A549 (cell line): ENCODE results near the gene TSPYL1. TPM values are rescaled to one million over a fixed set of nuclear protein-coding genes. Genes with fewer than 3 reads are reported as not detected.

Experiments used
- ATAC-seq, 2 experiments: fragments of 200-7000 bp in 1 of 2; fragments of >200 bp in 1 of 2; cut with Nextera tagmentation in 1 of 2; cut with Tn5 transposase in 1 of 2; 3 replicates each; pipeline versions ENCODE4 v1.8.0 to v1.9.1; 2018 to 2020; ENCODE audit warnings: mild to moderate bottlenecking in 1 of 2, moderate library complexity in 1 of 2
- CTCF ChIA-PET: fragments of 300-600 bp; sonication (Branson Sonifier 250); formaldehyde crosslinking; extraction: SDS; loops from one replicate; lab custom pipeline; 2021; ENCODE audit warnings: antibody characterized with exemption, inconsistent platforms; lab: Yijun Ruan, JAX
- POLR2A ChIA-PET: fragments of 350-600 bp; formaldehyde crosslinking; extraction: SDS; loops from one replicate; lab custom pipeline; 2021; ENCODE audit warnings: antibody characterized with exemption, inconsistent platforms; lab: Yijun Ruan, JAX
- DNase-seq, 2 experiments: peaks; one replicate each; pipeline versions ENCODE4 v3.0.0 to v3.0.0-alpha.2; 2011 to 2016; ENCODE audit warnings: low read depth in 1 of 2, low spot score in 1 of 2
- FAIRE-seq: peaks from 2 replicates; lab custom pipeline; 2011; peaks lifted over from hg19 to GRCh38; lab: Jason Lieb, UNC
- H3K27ac ChIP-seq, 2 experiments: fragments of >200 bp; sonication (Bioruptor Twin); formaldehyde crosslinking; 3 replicates each; pipeline ENCODE4 v1.5.1; 2016 to 2017
- H3K4me1 ChIP-seq: fragments of >200 bp; sonication (Bioruptor Twin); formaldehyde crosslinking; 3 replicates; pipeline ENCODE4 v1.6.1; 2016
- H3K4me2 ChIP-seq: fragments of >200 bp; sonication (Bioruptor Twin); formaldehyde crosslinking; 3 replicates; pipeline ENCODE4 v1.6.1; 2016
- H3K4me3 ChIP-seq: fragments of >200 bp; sonication (Bioruptor Twin); formaldehyde crosslinking; 3 replicates; pipeline ENCODE4 v1.5.1; 2016
- H3K9me3 ChIP-seq: fragments of >200 bp; sonication (Bioruptor Twin); formaldehyde crosslinking; 3 replicates; pipeline ENCODE4 v1.6.1; 2016
- CBX2 ChIP-seq: fragments of 200-600 bp; sonication (generic); IDR thresholded peaks from 2 replicates; pipeline ENCODE4 v1.6.1; 2016; ENCODE audit warnings: low read depth, mild to moderate bottlenecking, borderline replicate concordance
- CBX8 ChIP-seq: fragments of 200-600 bp; sonication (generic); IDR thresholded peaks from 2 replicates; pipeline ENCODE4 v1.6.1; 2016
- CEBPB ChIP-seq, 2 experiments: fragments of >200 bp in 1 of 2; sonication (Bioruptor Twin) in 1 of 2; formaldehyde crosslinking in 1 of 2; IDR thresholded peaks; 2 replicates each; pipeline ENCODE4 v1.6.1; 2012 to 2016
- CHD4 ChIP-seq: fragments of 200-600 bp; sonication (generic); IDR thresholded peaks from 2 replicates; pipeline ENCODE4 v1.6.1; 2016; ENCODE audit warnings: antibody characterized with exemption, mild to moderate bottlenecking, borderline replicate concordance
- EHF ChIP-seq: fragments of 250-450 bp; sonication (Bioruptor Pico); IDR thresholded peaks from 2 replicates; pipeline ENCODE4 v1.5.0; 2020; ENCODE audit warnings: mild to moderate bottlenecking
- EP300 ChIP-seq, 2 experiments: fragments of >200 bp; sonication (Bioruptor Twin); formaldehyde crosslinking; IDR thresholded peaks; 2 replicates in 1 of 2; 3 replicates in 1 of 2; pipeline ENCODE4 v1.6.1; 2016 to 2017
- ESRRA ChIP-seq: fragments of 150-350 bp; IDR thresholded peaks from 2 replicates; pipeline ENCODE4 v1.6.1; 2014; ENCODE audit warnings: mild to moderate bottlenecking, low read length, borderline replicate concordance
- GATA3 ChIP-seq: IDR thresholded peaks from 2 replicates; pipeline ENCODE4 v1.6.1; 2012; ENCODE audit warnings: borderline replicate concordance
- HEYL ChIP-seq: fragments of 250-450 bp; sonication (Bioruptor Pico); IDR thresholded peaks from 2 replicates; pipeline ENCODE4 v1.8.0; 2021; ENCODE audit warnings: mild to moderate bottlenecking, moderate library complexity
- HOXB13 ChIP-seq: fragments of 250-450 bp; sonication (Bioruptor Pico); IDR thresholded peaks from 2 replicates; pipeline ENCODE4 v1.5.0; 2020; ENCODE audit warnings: low read depth, mild to moderate bottlenecking, moderate library complexity
- JUNB ChIP-seq: fragments of >200 bp; sonication (Bioruptor Twin); formaldehyde crosslinking; IDR thresholded peaks from 2 replicates; pipeline ENCODE4 v1.6.1; 2016
- MYC ChIP-seq: IDR thresholded peaks from 2 replicates; pipeline ENCODE4 v1.6.1; 2012; ENCODE audit warnings: mild to moderate bottlenecking, inconsistent platforms, low read length, improper control_type of control experiment, borderline replicate concordance
- NPAS2 ChIP-seq: fragments of 250-450 bp; sonication (Bioruptor Pico); IDR thresholded peaks from 2 replicates; pipeline ENCODE4 v1.8.0; 2022; ENCODE audit warnings: mild to moderate bottlenecking, moderate library complexity, borderline replicate concordance
- RARB ChIP-seq: fragments of 250-450 bp; sonication (Bioruptor Pico); IDR thresholded peaks from 2 replicates; pipeline ENCODE4 v1.8.0; 2021; ENCODE audit warnings: mild to moderate bottlenecking, moderate library complexity
- RCOR1 ChIP-seq: fragments of 150-350 bp; IDR thresholded peaks from 2 replicates; pipeline ENCODE4 v1.6.1; 2014; ENCODE audit warnings: antibody characterized with exemption, low read length, low read depth
- SREBF2 ChIP-seq: fragments of 450-650 bp; IDR thresholded peaks from 2 replicates; pipeline ENCODE4 v1.6.1; 2014; ENCODE audit warnings: mild to moderate bottlenecking, moderate library complexity
- TFCP2L1 ChIP-seq: fragments of 250-450 bp; sonication (Bioruptor Pico); IDR thresholded peaks from 2 replicates; pipeline ENCODE4 v1.5.0; 2021; ENCODE audit warnings: mild to moderate bottlenecking
- ZC3H11A ChIP-seq: fragments of 450-650 bp; IDR thresholded peaks from 2 replicates; pipeline ENCODE4 v1.6.1; 2014; ENCODE audit warnings: antibody characterized with exemption, mild to moderate bottlenecking
- ZNF302 ChIP-seq: fragments of 250-450 bp; sonication (Bioruptor Pico); IDR thresholded peaks from 2 replicates; pipeline ENCODE4 v1.9.0; 2021; ENCODE audit warnings: inconsistent platforms, mild to moderate bottlenecking, moderate library complexity
- WGBS: methylation state at CpG from one replicate; pipeline ENCODE4 v1.1.6; 2017; ENCODE audit errors: missing lambda C conversion rate; 5-methylcytosine and 5-hydroxymethylcytosine counted together
- polyA plus RNA-seq, 4 experiments: library from polyadenylated mRNA; depleted of rRNA in 3 of 4; stranded (reverse); fragments of >200 nt; fragmentation: RNase III in 1 of 4; extraction: RNeasy Plus Mini Kit Qiagen cat#74134 plus additional on column Dnase treatment in 1 of 4; gene quantifications; 2 replicates in 3 of 4; 3 replicates in 1 of 4; pipeline ENCODE4 v1.2.3, GENCODE V29; 2011 to 2017
- TF ChIP-seq, protein P1 (sequence below): IDR thresholded peaks from 2 replicates; pipeline ENCODE4 v1.6.1; 2012
- TF ChIP-seq, protein P2 (sequence below): fragments of >200 bp; sonication (Bioruptor Twin); formaldehyde crosslinking; IDR thresholded peaks from 3 replicates; pipeline ENCODE4 v1.5.1; 2016
- TF ChIP-seq, protein P3 (sequence below): fragments of 450-650 bp; IDR thresholded peaks from 2 replicates; pipeline ENCODE4 v1.6.1; 2014; ENCODE audit warnings: antibody characterized with exemption

TSPYL1 gene
- polyA plus RNA-seq, 2 of the 4 experiments (the other 2 are of a cell fraction), result 31.8 to 32.5 TPM

DNA sequence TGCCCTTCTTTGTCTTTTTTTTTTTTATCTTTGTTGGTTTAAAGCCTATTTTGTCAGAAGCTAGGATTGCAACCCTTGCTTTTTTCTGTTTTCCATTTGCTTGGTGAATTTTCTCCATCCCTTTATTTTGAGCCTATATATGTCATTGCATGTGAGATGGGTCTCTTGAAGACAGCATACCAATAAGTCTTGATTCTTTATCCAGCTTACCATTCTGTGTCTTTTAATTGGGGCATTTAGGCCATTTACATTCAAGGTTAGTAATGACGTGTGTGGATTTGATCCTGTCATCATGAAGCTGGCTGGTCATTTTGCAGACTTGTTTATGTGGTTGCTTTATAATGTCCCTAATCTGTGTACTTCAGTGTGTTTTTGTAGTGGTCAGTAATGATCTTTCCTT, 16.4 kb downstream of the TSPYL1 start:
- ATAC-seq (no peak), DNase-seq (no peak), FAIRE-seq (no peak)
- no peaks in the 10 kb centered on the region for H3K9me3 ChIP-seq
- H3K4me2 ChIP-seq, result no peak overlapping the region
- H3K27ac ChIP-seq, result no peak overlapping the region
- ChIA-PET POLR2A (no interaction called here), CTCF (interaction anchor here (0.6 kb wide), 1 partner anchor 47 kb away, joined by 3 read pairs; no protein-coding TSS in a partner anchor)
- WGBS, result 79% methylated on average over 1 of the region's 1 CpG
- H3K4me3 ChIP-seq, result no peak overlapping the region
- peaks cover 8% of the 10 kb centered on the region; the same call in 1 of the 3 replicates for H3K4me1 ChIP-seq
- no peak for TF ChIP-seq HOXB13 (CRISPR knock-in tag)
- TF ChIP-seq TFCP2L1, result no peak
- TF ChIP-seq GATA3, result no peak
- TF ChIP-seq, protein P1, sequence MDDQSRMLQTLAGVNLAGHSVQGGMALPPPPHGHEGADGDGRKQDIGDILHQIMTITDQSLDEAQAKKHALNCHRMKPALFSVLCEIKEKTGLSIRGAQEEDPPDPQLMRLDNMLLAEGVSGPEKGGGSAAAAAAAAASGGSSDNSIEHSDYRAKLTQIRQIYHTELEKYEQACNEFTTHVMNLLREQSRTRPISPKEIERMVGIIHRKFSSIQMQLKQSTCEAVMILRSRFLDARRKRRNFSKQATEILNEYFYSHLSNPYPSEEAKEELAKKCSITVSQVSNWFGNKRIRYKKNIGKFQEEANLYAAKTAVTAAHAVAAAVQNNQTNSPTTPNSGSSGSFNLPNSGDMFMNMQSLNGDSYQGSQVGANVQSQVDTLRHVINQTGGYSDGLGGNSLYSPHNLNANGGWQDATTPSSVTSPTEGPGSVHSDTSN, result no peak
- TF ChIP-seq RARB, result no peak
- TF ChIP-seq, protein P2, sequence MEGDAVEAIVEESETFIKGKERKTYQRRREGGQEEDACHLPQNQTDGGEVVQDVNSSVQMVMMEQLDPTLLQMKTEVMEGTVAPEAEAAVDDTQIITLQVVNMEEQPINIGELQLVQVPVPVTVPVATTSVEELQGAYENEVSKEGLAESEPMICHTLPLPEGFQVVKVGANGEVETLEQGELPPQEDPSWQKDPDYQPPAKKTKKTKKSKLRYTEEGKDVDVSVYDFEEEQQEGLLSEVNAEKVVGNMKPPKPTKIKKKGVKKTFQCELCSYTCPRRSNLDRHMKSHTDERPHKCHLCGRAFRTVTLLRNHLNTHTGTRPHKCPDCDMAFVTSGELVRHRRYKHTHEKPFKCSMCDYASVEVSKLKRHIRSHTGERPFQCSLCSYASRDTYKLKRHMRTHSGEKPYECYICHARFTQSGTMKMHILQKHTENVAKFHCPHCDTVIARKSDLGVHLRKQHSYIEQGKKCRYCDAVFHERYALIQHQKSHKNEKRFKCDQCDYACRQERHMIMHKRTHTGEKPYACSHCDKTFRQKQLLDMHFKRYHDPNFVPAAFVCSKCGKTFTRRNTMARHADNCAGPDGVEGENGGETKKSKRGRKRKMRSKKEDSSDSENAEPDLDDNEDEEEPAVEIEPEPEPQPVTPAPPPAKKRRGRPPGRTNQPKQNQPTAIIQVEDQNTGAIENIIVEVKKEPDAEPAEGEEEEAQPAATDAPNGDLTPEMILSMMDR, result no peak
- TF ChIP-seq CHD4, result no peak
- no peak for TF ChIP-seq RCOR1
- no peak for TF ChIP-seq NPAS2 (CRISPR knock-in tag)
- no peak for TF ChIP-seq ESRRA
- no peak for TF ChIP-seq ZNF302 (CRISPR knock-in tag)
- no peak for TF ChIP-seq CEBPB (IDR thresholded peaks at IDR 0.05)

DNA sequence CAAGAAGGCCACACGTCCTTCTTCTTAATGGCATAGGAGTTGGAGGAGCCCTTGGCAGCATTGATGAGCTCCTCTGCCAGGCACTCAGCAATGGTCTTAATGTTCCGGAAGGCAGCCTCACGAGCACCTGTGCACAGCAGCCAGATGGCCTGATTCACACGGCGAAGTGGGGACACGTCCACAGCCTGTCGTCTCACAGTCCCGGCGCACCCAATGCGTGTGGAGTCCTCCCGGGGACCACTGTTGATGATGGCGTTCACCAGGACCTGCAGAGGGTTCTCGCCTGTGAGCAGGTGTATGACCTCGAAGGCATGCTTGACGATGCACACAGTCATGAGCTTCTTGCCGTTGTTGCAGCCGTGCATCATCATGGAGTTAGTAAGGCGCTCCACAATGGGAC, 21.2 kb downstream of the TSPYL1 start:
- ATAC-seq, result no peak
- POLR2A ChIA-PET, result no interaction called here
- CTCF ChIA-PET, result interaction anchor here (0.8 to 2.1 kb wide), 5 partner anchors 8 to 302 kb away, joined by 3 to 12 read pairs (median 3); no protein-coding TSS in a partner anchor

More for the DNA sequence above, 21.2 kb downstream of the TSPYL1 start:
- Histone ChIP-seq H3K4me2 (no peak overlapping the region), H3K27ac (no peak overlapping the region), H3K9me3 (no peaks in the 10 kb centered on the region), H3K4me3 (no peak overlapping the region), H3K4me1 (peaks cover 8% of the 10 kb centered on the region; the same call in 1 of the 3 replicates)
- TF ChIP-seq, protein P3, sequence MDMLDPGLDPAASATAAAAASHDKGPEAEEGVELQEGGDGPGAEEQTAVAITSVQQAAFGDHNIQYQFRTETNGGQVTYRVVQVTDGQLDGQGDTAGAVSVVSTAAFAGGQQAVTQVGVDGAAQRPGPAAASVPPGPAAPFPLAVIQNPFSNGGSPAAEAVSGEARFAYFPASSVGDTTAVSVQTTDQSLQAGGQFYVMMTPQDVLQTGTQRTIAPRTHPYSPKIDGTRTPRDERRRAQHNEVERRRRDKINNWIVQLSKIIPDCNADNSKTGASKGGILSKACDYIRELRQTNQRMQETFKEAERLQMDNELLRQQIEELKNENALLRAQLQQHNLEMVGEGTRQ, result no peak
- TF ChIP-seq NPAS2 (CRISPR knock-in tag) (no peak), MYC (no peak), CBX2 (no peak), ZC3H11A (no peak), EP300 (IDR thresholded peaks at IDR 0.05) (no peak), CBX8 (no peak), EHF (CRISPR knock-in tag) (no peak), GATA3 (no peak), SREBF2 (no peak), TFCP2L1 (no peak), JUNB (no peak), ESRRA (no peak), HEYL (CRISPR knock-in tag) (no peak), RARB (no peak)
- TF ChIP-seq, protein P2, result no peak
- 100% methylated on average over 3 of the region's 18 CpGs for WGBS
- no peak for DNase-seq
- FAIRE-seq, result no peak
